ENCODE data around the gene RAB3B.
"Not testable (repeated sequence)": the region's sequence is repeated elsewhere in the genome, so short reads cannot be mapped to it uniquely, and the experiment has no call there.

RAB3B gene

GRCh38 chr1:52022133-52022532, 31.6 kb upstream of the RAB3B start:
- H2AFZ ChIP-seq (ENCODE audit: low read length) = no peak overlapping the region
- peaks cover 51% of the 10 kb centered on the region; the same call in 1 of the 2 replicates for H3K36me3 ChIP-seq (ENCODE audit: insufficient read depth, low read length)
- H3F3A ChIP-seq (ENCODE audit: low read depth) = no peaks in the 10 kb centered on the region
- no peak overlapping the region for H3K4me3 ChIP-seq (ENCODE audit: low read length, poor library complexity, severe bottlenecking)
- H3K9ac ChIP-seq (ENCODE audit: low read depth, low read length, poor library complexity, severe bottlenecking) = no peak overlapping the region
- H3K4me1 ChIP-seq (ENCODE audit: insufficient read depth, low read length, poor library complexity, severe bottlenecking) = no peaks in the 10 kb centered on the region
- no peaks in the 10 kb centered on the region for H3K9me3 ChIP-seq (ENCODE audit: insufficient read depth, low read depth, low read length)
- no peaks in the 10 kb centered on the region for H3K79me2 ChIP-seq (ENCODE audit: insufficient read depth, low read length)
- H3K27me3 ChIP-seq (ENCODE audit: insufficient read depth, low read length, poor library complexity, severe bottlenecking) = no peaks in the 10 kb centered on the region
- H3K9me2 ChIP-seq (replicated peaks; ENCODE audit: low read depth, low read length) = no peaks in the 10 kb centered on the region
- H3K4me2 ChIP-seq (ENCODE audit: low read depth, low read length, poor library complexity, severe bottlenecking) = no peak overlapping the region
- no peak for TF ChIP-seq EZH2phosphoT487 (IDR thresholded peaks at IDR 0.05; ENCODE audit: borderline replicate concordance)
- TF ChIP-seq, protein P1, sequence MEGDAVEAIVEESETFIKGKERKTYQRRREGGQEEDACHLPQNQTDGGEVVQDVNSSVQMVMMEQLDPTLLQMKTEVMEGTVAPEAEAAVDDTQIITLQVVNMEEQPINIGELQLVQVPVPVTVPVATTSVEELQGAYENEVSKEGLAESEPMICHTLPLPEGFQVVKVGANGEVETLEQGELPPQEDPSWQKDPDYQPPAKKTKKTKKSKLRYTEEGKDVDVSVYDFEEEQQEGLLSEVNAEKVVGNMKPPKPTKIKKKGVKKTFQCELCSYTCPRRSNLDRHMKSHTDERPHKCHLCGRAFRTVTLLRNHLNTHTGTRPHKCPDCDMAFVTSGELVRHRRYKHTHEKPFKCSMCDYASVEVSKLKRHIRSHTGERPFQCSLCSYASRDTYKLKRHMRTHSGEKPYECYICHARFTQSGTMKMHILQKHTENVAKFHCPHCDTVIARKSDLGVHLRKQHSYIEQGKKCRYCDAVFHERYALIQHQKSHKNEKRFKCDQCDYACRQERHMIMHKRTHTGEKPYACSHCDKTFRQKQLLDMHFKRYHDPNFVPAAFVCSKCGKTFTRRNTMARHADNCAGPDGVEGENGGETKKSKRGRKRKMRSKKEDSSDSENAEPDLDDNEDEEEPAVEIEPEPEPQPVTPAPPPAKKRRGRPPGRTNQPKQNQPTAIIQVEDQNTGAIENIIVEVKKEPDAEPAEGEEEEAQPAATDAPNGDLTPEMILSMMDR (conservative IDR thresholded peaks at IDR 0.05; ENCODE audit: low read length) = no peak
- H4K20me1 ChIP-seq (ENCODE audit: insufficient read depth, low read length, poor library complexity, severe bottlenecking) = no peaks in the 10 kb centered on the region

GRCh38 chr1:52008071-52008809, 17.7 kb upstream of the RAB3B start:
- no peaks in the 10 kb centered on the region for H3K9me3 ChIP-seq (ENCODE audit: insufficient read depth, low read depth, low read length)
- H3K79me2 ChIP-seq (ENCODE audit: insufficient read depth, low read length) = no peaks in the 10 kb centered on the region
- no peaks in the 10 kb centered on the region for H3K27me3 ChIP-seq (ENCODE audit: insufficient read depth, low read length, poor library complexity, severe bottlenecking)
- H3K4me3 ChIP-seq (ENCODE audit: low read length, poor library complexity, severe bottlenecking) = no peak overlapping the region
- H3K9me2 ChIP-seq (replicated peaks; ENCODE audit: low read depth, low read length) = no peaks in the 10 kb centered on the region
- H3K36me3 ChIP-seq (ENCODE audit: insufficient read depth, low read length) = no peaks in the 10 kb centered on the region
- H3F3A ChIP-seq (ENCODE audit: low read depth) = no peaks in the 10 kb centered on the region
- no peak overlapping the region for H3K9ac ChIP-seq (ENCODE audit: low read depth, low read length, poor library complexity, severe bottlenecking)
- no peak overlapping the region for H2AFZ ChIP-seq (ENCODE audit: low read length)
- H4K20me1 ChIP-seq (ENCODE audit: insufficient read depth, low read length, poor library complexity, severe bottlenecking) = no peaks in the 10 kb centered on the region
- TF ChIP-seq, protein P1 (conservative IDR thresholded peaks at IDR 0.05; ENCODE audit: low read length) = no peak
- no peak for TF ChIP-seq EZH2phosphoT487 (IDR thresholded peaks at IDR 0.05; ENCODE audit: borderline replicate concordance)
- no peaks in the 10 kb centered on the region for H3K4me1 ChIP-seq (ENCODE audit: insufficient read depth, low read length, poor library complexity, severe bottlenecking)
- H3K4me2 ChIP-seq (ENCODE audit: low read depth, low read length, poor library complexity, severe bottlenecking) = no peak overlapping the region

- Histone ChIP-seq H3K9ac (ENCODE audit: low read depth, low read length, poor library complexity, severe bottlenecking) (no peak overlapping the region), H3K4me1 (ENCODE audit: insufficient read depth, low read length, poor library complexity, severe bottlenecking) (no peaks in the 10 kb centered on the region), H3K27me3 (ENCODE audit: insufficient read depth, low read length, poor library complexity, severe bottlenecking) (no peaks in the 10 kb centered on the region), H3K79me2 (ENCODE audit: insufficient read depth, low read length) (no peaks in the 10 kb centered on the region), H4K20me1 (ENCODE audit: insufficient read depth, low read length, poor library complexity, severe bottlenecking) (no peaks in the 10 kb centered on the region), H2AFZ (ENCODE audit: low read length) (no peak overlapping the region), H3K9me3 (ENCODE audit: insufficient read depth, low read depth, low read length) (no peaks in the 10 kb centered on the region), H3K4me3 (ENCODE audit: low read length, poor library complexity, severe bottlenecking) (no peak overlapping the region), H3K4me2 (ENCODE audit: low read depth, low read length, poor library complexity, severe bottlenecking) (no peak overlapping the region), H3F3A (ENCODE audit: low read depth) (no peaks in the 10 kb centered on the region), H3K36me3 (ENCODE audit: insufficient read depth, low read length) (no peaks in the 10 kb centered on the region), H3K9me2 (replicated peaks; ENCODE audit: low read depth, low read length) (no peaks in the 10 kb centered on the region)
- TF ChIP-seq, protein P1 (conservative IDR thresholded peaks at IDR 0.05; ENCODE audit: low read length) = no peak
- no peak for TF ChIP-seq EZH2phosphoT487 (IDR thresholded peaks at IDR 0.05; ENCODE audit: borderline replicate concordance)
These were observed 16.9 kb upstream of the RAB3B start for GRCh38 chr1:52007215-52008002.

- H4K20me1 ChIP-seq (ENCODE audit: insufficient read depth, low read length, poor library complexity, severe bottlenecking); H3K9ac ChIP-seq (ENCODE audit: low read depth, low read length, poor library complexity, severe bottlenecking); H3K4me1 ChIP-seq (ENCODE audit: insufficient read depth, low read length, poor library complexity, severe bottlenecking); H3K36me3 ChIP-seq (ENCODE audit: insufficient read depth, low read length); H3K4me2 ChIP-seq (ENCODE audit: low read depth, low read length, poor library complexity, severe bottlenecking); H3F3A ChIP-seq (ENCODE audit: low read depth); H3K79me2 ChIP-seq (ENCODE audit: insufficient read depth, low read length); H3K9me3 ChIP-seq (ENCODE audit: insufficient read depth, low read depth, low read length); H3K4me3 ChIP-seq (ENCODE audit: low read length, poor library complexity, severe bottlenecking); H2AFZ ChIP-seq (ENCODE audit: low read length); H3K9me2 ChIP-seq (replicated peaks; ENCODE audit: low read depth, low read length); H3K27me3 ChIP-seq (ENCODE audit: insufficient read depth, low read length, poor library complexity, severe bottlenecking): not testable (repeated sequence)
These were observed 15.6 kb upstream of the RAB3B start for GRCh38 chr1:52006081-52006553.

GRCh38 chr1:52005548-52005947, 15.0 kb upstream of the RAB3B start:
- H3K4me1 ChIP-seq (ENCODE audit: insufficient read depth, low read length, poor library complexity, severe bottlenecking); H3K9ac ChIP-seq (ENCODE audit: low read depth, low read length, poor library complexity, severe bottlenecking); H3K4me3 ChIP-seq (ENCODE audit: low read length, poor library complexity, severe bottlenecking); H3K4me2 ChIP-seq (ENCODE audit: low read depth, low read length, poor library complexity, severe bottlenecking); H2AFZ ChIP-seq (ENCODE audit: low read length); H3F3A ChIP-seq (ENCODE audit: low read depth); H3K9me2 ChIP-seq (replicated peaks; ENCODE audit: low read depth, low read length); H3K9me3 ChIP-seq (ENCODE audit: insufficient read depth, low read depth, low read length); H3K27me3 ChIP-seq (ENCODE audit: insufficient read depth, low read length, poor library complexity, severe bottlenecking); H3K79me2 ChIP-seq (ENCODE audit: insufficient read depth, low read length); H4K20me1 ChIP-seq (ENCODE audit: insufficient read depth, low read length, poor library complexity, severe bottlenecking); H3K36me3 ChIP-seq (ENCODE audit: insufficient read depth, low read length): not testable (repeated sequence)

Data from Loucy (cell line).